Measurements from ENCODE around the gene NACA2.

DNA sequence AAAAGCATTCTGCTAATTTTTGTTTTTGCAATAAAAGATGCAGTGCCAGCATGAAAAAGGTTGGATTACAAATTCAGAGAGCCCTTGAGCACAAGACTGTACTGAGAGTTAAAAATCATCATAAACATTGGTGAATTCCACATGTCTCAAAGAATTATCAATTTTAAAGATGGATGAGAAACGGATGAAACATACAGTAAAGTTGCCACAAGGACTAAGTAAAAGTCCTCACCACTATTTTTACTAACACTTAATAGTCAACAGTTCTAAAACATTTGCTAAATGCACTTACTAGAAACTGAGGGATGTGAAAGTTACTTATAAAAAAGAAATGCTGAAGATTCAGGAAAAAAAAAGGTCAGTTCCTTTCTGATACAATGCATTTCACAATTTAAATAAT lies 25.8 kb upstream of the NACA2 start:
- TF ChIP-seq CTCF (IDR thresholded peaks at IDR 0.05) (no peak), POLR2A (IDR thresholded peaks at IDR 0.05) (no peak)
